ENCODE measurements around the gene DLK1.

DLK1 gene

DNA sequence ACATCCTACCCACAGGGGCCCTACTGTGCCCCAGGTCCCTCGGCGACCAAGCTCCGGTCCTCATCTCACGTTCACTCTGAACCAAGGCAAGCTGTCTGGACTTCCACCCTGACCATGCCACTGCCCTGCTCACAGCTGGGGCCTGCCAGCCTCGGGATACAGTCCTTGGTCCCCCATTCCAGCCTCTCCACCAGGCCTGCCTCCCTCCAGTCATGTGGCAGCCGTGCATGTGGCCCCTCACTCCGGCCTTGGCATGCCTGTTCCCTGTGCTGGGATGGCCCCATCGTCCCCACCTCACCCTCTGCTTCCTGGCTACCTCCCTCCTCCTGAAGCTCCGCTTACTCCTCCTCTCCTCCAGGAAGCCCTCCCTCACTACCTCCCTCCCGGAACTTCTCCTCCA lies 38.6 kb upstream of the DLK1 start:
- Mint-ChIP-seq H3K27me3 (peaks cover 4% of the 10 kb centered on the region), H3K36me3 (no peaks in the 10 kb centered on the region), H3K9me3 (no peaks in the 10 kb centered on the region), H3K4me3 (no peak overlapping the region), H3K27ac (no peak overlapping the region), H3K4me1 (no peaks in the 10 kb centered on the region)
- no peak for DNase-seq
- CTCF ChIA-PET, result no interaction called here

DNA sequence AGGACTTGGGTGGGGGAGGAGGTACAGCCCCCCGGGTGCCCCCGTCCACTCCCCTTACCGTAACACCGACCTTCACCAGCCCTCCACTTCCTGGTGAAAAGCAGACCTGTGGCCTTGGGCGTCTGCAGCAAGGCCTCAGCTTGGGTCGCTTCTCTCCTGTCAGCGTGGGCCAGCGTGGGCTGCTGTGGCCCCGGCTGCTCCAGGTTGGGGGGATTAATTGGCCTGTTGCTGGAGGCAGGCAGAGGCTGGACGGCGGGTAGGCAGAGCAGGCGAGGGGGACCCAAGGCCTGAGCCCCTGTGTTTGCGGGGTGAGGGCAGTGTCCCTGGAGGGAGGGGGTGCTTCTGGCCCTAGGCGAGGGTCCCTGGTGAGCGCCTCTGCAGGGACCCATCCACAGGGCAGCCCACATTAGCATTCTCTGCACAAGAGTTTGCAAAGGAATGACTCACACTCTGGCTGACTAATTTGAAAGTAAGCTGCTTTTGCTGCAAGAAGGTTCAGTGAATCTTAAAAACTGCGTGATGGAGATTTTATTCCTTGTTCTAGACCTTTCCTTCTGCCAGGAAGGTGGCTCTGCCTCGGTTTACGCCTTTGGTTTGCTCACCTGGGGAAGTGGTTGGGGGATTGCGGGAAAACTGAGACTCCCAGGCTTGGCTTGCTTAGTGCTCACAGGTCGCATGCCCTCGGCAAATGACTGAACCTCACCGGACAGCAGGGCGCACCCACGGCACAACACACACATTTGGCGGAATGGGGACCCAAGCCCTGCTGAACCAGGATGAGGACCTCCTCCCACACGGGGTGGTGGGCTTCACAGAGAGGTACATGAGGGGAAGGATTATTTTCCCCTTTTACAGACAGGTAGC lies 37.9 kb upstream of the DLK1 start:
- Mint-ChIP-seq H3K4me3 (no peak overlapping the region), H3K4me1 (no peaks in the 10 kb centered on the region), H3K27me3 (peaks cover 4% of the 10 kb centered on the region), H3K9me3 (no peaks in the 10 kb centered on the region), H3K27ac (no peak overlapping the region), H3K36me3 (no peaks in the 10 kb centered on the region)
- CTCF ChIA-PET, result no interaction called here
- DNase-seq, result no peak

DNA sequence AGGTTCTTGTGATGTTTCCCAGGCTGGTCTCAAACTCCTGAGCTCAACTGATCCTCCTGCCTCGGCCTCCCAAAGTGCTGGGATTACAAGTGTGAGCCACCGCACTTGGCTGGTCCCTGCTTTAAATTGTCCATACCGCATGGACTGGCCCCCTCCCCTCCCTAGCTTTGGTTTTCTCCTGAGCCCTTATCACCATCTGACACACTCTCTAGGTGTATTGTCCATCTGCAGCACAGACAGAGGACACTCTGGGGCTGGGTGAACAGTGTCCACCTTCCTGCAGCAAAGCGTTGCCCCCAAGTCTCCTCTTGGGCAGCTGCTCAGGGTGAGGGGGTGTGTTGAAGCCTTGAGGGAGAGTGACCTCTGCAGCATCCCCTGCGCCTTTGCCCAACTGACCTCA lies 36.0 kb upstream of the DLK1 start:
- H3K36me3 Mint-ChIP-seq, result no peaks in the 10 kb centered on the region
- H3K9me3 Mint-ChIP-seq, result no peaks in the 10 kb centered on the region
- no peak for DNase-seq
- H3K27ac Mint-ChIP-seq, result no peak overlapping the region
- H3K27me3 Mint-ChIP-seq, result peaks cover 4% of the 10 kb centered on the region
- H3K4me3 Mint-ChIP-seq, result no peak overlapping the region
- CTCF ChIA-PET, result no interaction called here
- no peaks in the 10 kb centered on the region for H3K4me1 Mint-ChIP-seq

DNA sequence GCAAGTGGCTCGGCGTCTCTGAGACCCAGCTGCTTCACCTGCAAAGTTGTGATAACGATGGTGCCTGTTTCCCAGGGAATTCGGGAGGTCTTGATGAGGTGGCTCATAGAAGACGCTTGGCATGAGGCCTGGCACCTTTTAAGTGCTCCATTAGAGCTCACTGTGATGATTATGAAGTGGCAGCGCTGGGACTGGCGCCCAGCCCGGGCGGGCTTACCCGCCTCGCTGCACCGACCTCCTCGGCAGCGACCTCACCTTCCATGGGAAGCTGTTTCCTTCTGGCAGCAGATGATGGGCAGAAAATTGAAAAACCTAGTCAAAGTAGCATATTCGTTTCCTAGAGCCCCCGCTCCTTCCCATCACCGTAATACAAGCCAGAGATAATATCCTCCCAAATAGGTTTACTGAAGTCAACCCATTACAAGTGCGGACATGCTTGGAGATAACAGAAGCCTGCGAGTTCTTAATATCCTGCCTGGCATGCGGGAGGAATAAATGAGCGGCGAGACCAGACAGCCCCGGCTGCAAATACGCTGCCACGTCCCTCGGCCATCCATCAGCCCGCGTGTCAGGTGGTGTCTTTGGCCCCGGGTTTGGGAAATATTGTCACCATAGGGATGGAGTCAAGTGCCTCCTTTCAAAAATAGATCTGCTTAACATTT lies 35.2 kb upstream of the DLK1 start:
- no peak for DNase-seq
- no peak overlapping the region for H3K4me3 Mint-ChIP-seq
- no peak overlapping the region for H3K27ac Mint-ChIP-seq
- no peaks in the 10 kb centered on the region for H3K4me1 Mint-ChIP-seq
- peaks cover 4% of the 10 kb centered on the region for H3K27me3 Mint-ChIP-seq
- CTCF ChIA-PET, result no interaction called here
- H3K36me3 Mint-ChIP-seq, result no peaks in the 10 kb centered on the region
- H3K9me3 Mint-ChIP-seq, result no peaks in the 10 kb centered on the region

DNA sequence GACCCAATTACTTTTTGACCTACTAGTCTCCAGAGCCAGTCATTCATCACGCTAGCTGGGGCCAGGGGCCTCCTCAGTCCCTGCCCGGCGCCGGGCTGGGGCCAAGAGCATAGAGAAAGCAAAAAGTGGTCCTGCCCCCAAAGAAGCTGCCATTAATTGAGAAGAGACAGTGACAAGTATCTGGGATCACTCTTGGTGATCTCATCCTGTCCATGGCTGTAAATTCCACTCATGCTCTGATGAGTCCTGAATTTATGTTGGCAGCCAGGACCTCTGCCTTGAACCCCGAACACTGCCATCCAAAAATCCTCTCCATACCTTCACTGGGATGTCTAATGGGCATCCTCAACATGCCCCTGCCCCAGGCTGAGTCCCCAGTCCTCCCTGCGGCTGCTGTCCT lies 34.4 kb upstream of the DLK1 start:
- Mint-ChIP-seq H3K27ac (no peak overlapping the region), H3K36me3 (no peaks in the 10 kb centered on the region), H3K4me3 (no peak overlapping the region), H3K9me3 (no peaks in the 10 kb centered on the region), H3K27me3 (peaks cover 4% of the 10 kb centered on the region), H3K4me1 (no peaks in the 10 kb centered on the region)
- CTCF ChIA-PET, result no interaction called here
- DNase-seq, result no peak

GRCh38 chr14:100692859-100693558 lies 33.7 kb upstream of the DLK1 start:
- CTCF ChIA-PET, result no interaction called here
- Mint-ChIP-seq H3K4me1 (no peaks in the 10 kb centered on the region), H3K27ac (no peak overlapping the region), H3K9me3 (no peaks in the 10 kb centered on the region), H3K4me3 (no peak overlapping the region), H3K36me3 (no peaks in the 10 kb centered on the region), H3K27me3 (peaks cover 4% of the 10 kb centered on the region)
- no peak for DNase-seq

GRCh38 chr14:100693877-100694578 lies 32.7 kb upstream of the DLK1 start:
- H3K4me1 Mint-ChIP-seq, result no peaks in the 10 kb centered on the region
- no peak overlapping the region for H3K27ac Mint-ChIP-seq
- CTCF ChIA-PET, result no interaction called here
- peaks cover 8% of the 10 kb centered on the region for H3K27me3 Mint-ChIP-seq
- H3K36me3 Mint-ChIP-seq, result no peaks in the 10 kb centered on the region
- H3K4me3 Mint-ChIP-seq, result no peak overlapping the region
- no peaks in the 10 kb centered on the region for H3K9me3 Mint-ChIP-seq
- no peak for DNase-seq

DNA sequence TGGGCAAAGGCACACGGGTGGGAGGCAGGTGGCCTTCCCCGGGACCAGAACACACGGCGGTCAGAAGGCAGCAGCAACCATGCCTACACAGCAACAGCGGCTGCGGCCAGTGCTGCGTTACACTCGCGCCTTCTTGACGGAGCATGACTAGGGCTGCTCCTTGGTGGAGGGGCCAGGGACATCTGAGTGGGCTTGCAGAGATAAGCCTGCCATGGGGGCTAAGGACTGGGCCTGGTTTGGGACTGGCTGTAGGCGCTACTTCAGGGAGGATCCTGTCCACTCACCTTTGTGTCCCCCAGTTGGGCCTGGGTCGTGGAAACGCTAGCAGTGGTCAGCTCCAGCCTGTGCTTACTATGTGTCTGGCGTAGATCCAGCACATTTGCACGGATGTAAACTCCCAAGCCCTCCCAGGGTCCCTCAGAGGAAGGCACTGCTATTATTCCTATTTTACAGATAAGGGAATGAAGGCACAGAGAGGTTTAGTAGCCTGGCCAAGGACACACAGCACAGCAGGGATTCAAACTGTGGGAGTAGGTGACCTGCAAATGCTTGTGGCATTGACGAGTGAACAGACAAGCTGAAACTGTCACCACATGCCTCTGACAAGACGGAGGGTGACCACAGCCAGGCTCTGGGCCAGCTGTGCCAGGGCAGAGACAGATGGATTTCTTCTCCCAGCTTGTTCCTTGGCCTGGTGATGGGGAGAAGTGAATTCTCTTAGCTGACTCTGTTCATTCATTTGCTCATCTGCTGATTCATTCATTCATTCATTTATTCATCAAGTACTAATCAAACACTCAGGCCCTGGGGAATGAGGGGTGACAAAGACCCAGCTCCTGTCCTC lies 31.9 kb upstream of the DLK1 start:
- Mint-ChIP-seq H3K27me3 (peaks cover 12% of the 10 kb centered on the region), H3K4me1 (no peaks in the 10 kb centered on the region), H3K9me3 (no peaks in the 10 kb centered on the region), H3K27ac (no peak overlapping the region), H3K36me3 (no peaks in the 10 kb centered on the region), H3K4me3 (no peak overlapping the region)
- CTCF ChIA-PET, result no interaction called here
- DNase-seq, result no peak

GRCh38 chr14:100695423-100695738 lies 31.3 kb upstream of the DLK1 start:
- H3K9me3 Mint-ChIP-seq, result no peaks in the 10 kb centered on the region
- CTCF ChIA-PET, result no interaction called here
- no peak overlapping the region for H3K27ac Mint-ChIP-seq
- no peaks in the 10 kb centered on the region for H3K4me1 Mint-ChIP-seq
- H3K27me3 Mint-ChIP-seq, result peaks cover 12% of the 10 kb centered on the region
- no peak for DNase-seq
- H3K4me3 Mint-ChIP-seq, result no peak overlapping the region
- no peaks in the 10 kb centered on the region for H3K36me3 Mint-ChIP-seq

DNA sequence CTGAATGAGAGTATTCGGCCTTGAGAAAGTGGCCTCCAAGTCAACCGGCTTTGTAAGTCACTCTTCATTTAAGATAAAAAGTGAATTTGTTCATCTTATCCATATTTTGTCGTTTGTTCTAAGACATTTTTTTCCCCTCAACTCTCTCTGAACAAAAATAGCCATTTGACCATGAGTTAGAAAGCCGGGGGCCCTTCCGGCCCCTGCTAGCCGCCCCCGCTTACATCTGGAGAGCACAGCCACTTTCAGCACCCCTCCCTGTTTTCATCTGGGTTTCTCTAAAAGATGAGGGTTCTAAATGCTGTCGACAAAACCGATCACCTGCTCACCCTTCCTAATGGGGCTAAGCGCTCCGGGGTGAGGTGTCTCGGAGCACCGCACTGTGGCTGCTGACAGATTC lies 30.7 kb upstream of the DLK1 start:
- Mint-ChIP-seq H3K4me1 (no peaks in the 10 kb centered on the region), H3K36me3 (no peaks in the 10 kb centered on the region), H3K27ac (no peak overlapping the region), H3K9me3 (no peaks in the 10 kb centered on the region), H3K27me3 (peaks cover 15% of the 10 kb centered on the region), H3K4me3 (no peak overlapping the region)
- CTCF ChIA-PET, result no interaction called here
- no peak for DNase-seq

DNA sequence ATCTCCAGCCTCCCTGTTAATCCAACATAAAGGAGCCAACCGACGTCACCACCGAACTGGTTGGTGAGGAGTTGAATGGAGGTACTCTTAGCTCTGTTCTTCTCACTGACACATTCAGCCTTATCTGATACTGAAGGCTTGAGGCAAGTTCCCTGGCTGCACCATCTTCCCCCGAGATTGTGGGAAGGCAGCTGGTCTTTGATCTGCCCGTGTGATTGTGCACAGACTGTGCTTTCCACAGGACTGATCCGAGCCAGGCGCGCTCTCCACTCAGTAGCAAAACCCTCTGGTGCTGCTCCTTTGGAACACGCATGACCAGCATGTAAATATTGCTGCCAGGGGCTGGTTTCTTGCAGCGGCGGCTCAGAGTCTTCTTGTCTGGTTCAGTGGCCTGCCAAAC lies 30.1 kb upstream of the DLK1 start:
- no peak overlapping the region for H3K27ac Mint-ChIP-seq
- no peak overlapping the region for H3K4me3 Mint-ChIP-seq
- CTCF ChIA-PET, result no interaction called here
- H3K9me3 Mint-ChIP-seq, result no peaks in the 10 kb centered on the region
- no peak for DNase-seq
- H3K36me3 Mint-ChIP-seq, result no peaks in the 10 kb centered on the region
- peaks cover 21% of the 10 kb centered on the region for H3K27me3 Mint-ChIP-seq
- no peaks in the 10 kb centered on the region for H3K4me1 Mint-ChIP-seq

DNA sequence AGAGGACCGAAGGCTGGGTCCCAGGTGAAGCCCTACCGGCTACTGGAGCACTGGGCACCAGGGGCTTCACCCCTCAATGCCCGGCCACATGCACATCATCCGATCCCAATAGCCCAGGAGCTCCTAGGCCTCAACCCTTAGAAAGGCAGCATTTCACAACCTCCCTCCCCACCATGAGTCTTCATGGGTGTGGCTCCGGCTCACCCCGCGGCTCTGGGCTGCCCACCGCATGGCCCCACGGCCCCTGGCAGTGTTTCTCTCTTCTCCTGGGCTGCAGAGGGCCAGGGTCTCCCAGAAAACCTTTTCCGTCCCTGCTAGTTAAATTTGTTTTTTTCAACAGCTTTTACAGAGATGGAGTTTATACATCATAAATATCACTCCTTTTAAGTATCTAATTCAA lies 28.6 kb upstream of the DLK1 start:
- no peak overlapping the region for H3K27ac Mint-ChIP-seq
- H3K27me3 Mint-ChIP-seq, result peaks cover 18% of the 10 kb centered on the region
- no peak overlapping the region for H3K4me3 Mint-ChIP-seq
- no peaks in the 10 kb centered on the region for H3K9me3 Mint-ChIP-seq
- H3K4me1 Mint-ChIP-seq, result no peaks in the 10 kb centered on the region
- CTCF ChIA-PET, result no interaction called here
- DNase-seq, result no peak
- no peaks in the 10 kb centered on the region for H3K36me3 Mint-ChIP-seq

- DNase-seq, result no peak
- Mint-ChIP-seq H3K9me3 (no peaks in the 10 kb centered on the region), H3K36me3 (no peaks in the 10 kb centered on the region), H3K4me3 (no peak overlapping the region), H3K27me3 (peaks cover 18% of the 10 kb centered on the region), H3K27ac (no peak overlapping the region), H3K4me1 (no peaks in the 10 kb centered on the region)
- CTCF ChIA-PET, result no interaction called here
Observed at GRCh38 chr14:100698666-100699448, 27.8 kb upstream of the DLK1 start.
